ENCODE measurements around the gene NUTM1.
"Not testable (repeated sequence)": the region's sequence is repeated elsewhere in the genome, so short reads cannot be mapped to it uniquely, and the experiment has no call there.

The NUTM1 gene

GRCh38 chr15:34365836-34366235 lies 22.7 kb downstream of the NUTM1 start:
- DNase-seq (ENCODE audit: low spot score), result no peak

GRCh38 chr15:34366271-34367065 lies 23.4 kb downstream of the NUTM1 start:
- DNase-seq (ENCODE audit: low spot score), result peak; percentile 42

GRCh38 chr15:34367101-34368081 lies 24.3 kb downstream of the NUTM1 start, which contains the start of gene LPCAT4:
Gene LPCAT4 (minus strand): TSS chr15:34367196. CDS start chr15:34367100, 96 bp downstream.
- peak; percentile 95 for DNase-seq (ENCODE audit: low spot score)

GRCh38 chr15:34370129-34370528 lies 27.0 kb downstream of the NUTM1 start:
- DNase-seq (ENCODE audit: low spot score), result no peak

GRCh38 chr15:34370643-34371042 lies 27.5 kb downstream of the NUTM1 start:
- no peak for DNase-seq (ENCODE audit: low spot score)

GRCh38 chr15:34373951-34374350 lies 30.8 kb downstream of the NUTM1 start:
- no peak for DNase-seq (ENCODE audit: low spot score)

- no peak for DNase-seq (ENCODE audit: low spot score)
Measured at GRCh38 chr15:34374816-34375215, 31.7 kb downstream of the NUTM1 start.

- DNase-seq (ENCODE audit: low spot score), result not testable (repeated sequence)
Measured at GRCh38 chr15:34375541-34375940, 32.4 kb downstream of the NUTM1 start.

GRCh38 chr15:34376856-34377255 lies 33.7 kb downstream of the NUTM1 start:
- no peak for DNase-seq (ENCODE audit: low spot score)

- DNase-seq (ENCODE audit: low spot score), result not testable (repeated sequence)
Measured at GRCh38 chr15:34380491-34380890, 37.4 kb downstream of the NUTM1 start.

- DNase-seq (ENCODE audit: low spot score), result not testable (repeated sequence)
Measured at GRCh38 chr15:34381829-34382521, 38.9 kb downstream of the NUTM1 start.

- not testable (repeated sequence) for DNase-seq (ENCODE audit: low spot score)
Measured at GRCh38 chr15:34389594-34390086, 46.5 kb downstream of the NUTM1 start.

- DNase-seq (ENCODE audit: low spot score), result not testable (repeated sequence)
Measured at GRCh38 chr15:34392981-34393380, 49.9 kb downstream of the NUTM1 start.

- DNase-seq (ENCODE audit: low spot score), result not testable (repeated sequence)
Measured at GRCh38 chr15:34397637-34398259, 54.6 kb downstream of the NUTM1 start.

GRCh38 chr15:34403160-34403598 lies 60.1 kb downstream of the NUTM1 start:
- DNase-seq (ENCODE audit: low spot score), result not testable (repeated sequence)

- DNase-seq (ENCODE audit: low spot score), result not testable (repeated sequence)
Measured at GRCh38 chr15:34403899-34404298, 60.8 kb downstream of the NUTM1 start.
